Jurkat, Clone E6-1 (cell line): ENCODE data around the gene ZBTB16.
A peak's percentile ranks its signal among the peaks of the same experiment; 100 is the strongest.

ENCODE experiments used
- DNase-seq: peaks from one replicate; pipeline ENCODE4 v3.0.0-alpha.2; 2011; ENCODE audit warnings: low read depth, low spot score
- H3K4me3 ChIP-seq: 2 replicates; pipeline ENCODE4 v1.5.1; 2011; ENCODE audit warnings: mild to moderate bottlenecking, low read length, control low read depth, moderate library complexity

The ZBTB16 gene

GRCh38 chr11:114277637-114278341 lies 218.3 kb downstream of the ZBTB16 start:
- DNase-seq, result no peak
- no peak overlapping the region for H3K4me3 ChIP-seq

- DNase-seq, result no peak
- H3K4me3 ChIP-seq, result no peak overlapping the region
Measured at GRCh38 chr11:114278342-114279065, 219.0 kb downstream of the ZBTB16 start.

DNA sequence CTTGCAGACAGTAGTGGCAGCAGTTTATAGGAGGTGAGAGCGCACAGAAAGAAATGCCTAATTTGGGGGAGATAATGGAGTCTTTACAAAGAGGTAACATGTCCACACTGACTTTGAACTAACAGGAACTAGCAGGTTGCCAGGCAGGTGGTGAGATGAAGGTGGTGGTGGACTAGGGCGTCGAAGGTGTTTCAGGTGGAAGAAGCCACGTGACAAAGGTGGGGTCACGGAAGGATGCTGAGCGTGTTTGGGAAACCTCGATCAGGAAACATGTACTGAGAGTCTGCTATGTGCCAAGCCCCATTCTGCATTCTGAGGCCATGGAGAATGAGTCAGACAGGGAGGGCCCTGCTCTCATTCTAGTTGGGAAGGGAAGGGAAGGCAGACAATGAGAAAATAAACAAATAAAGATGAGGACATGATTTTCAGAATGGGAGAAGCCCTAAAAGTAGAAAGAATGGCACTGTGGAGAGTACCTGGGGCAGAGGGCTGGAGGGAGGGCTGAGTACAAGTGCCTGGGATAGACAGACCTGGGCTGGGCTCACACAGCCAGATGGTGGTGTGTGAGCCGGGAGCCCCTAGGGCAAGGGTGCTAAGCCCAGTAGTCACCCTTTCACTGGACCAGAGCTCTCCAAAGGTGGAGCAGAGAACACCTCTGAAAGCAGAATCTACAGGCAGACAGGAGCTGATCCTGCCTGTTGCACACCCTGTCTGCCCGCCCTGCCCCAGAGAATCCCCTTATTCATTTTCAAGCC lies 220.5 kb downstream of the ZBTB16 start:
- no peak for DNase-seq
- H3K4me3 ChIP-seq, result no peak overlapping the region

DNA sequence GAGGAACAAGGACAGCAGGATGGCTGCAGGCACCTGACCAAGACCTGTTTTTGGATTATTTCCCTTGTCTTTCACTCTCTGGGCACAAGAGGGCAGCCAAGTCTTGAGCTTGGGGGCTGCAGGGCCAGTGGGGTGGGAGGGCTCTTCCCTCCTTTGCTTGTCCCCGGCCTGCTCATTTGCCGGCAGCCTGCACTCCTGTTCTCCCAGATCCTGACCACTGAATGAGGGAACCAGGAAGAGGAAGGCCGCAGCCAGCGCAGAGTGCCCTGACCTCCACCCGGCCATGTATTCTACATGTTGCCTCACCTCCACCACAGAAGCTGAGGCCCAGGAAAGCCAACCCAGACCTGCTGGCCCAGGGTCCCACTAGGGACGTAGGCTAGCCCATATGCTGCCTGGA lies 221.2 kb downstream of the ZBTB16 start:
- no peak overlapping the region for H3K4me3 ChIP-seq
- DNase-seq, result peak; percentile 7

- H3K4me3 ChIP-seq, result no peak overlapping the region
- no peak for DNase-seq
Measured at GRCh38 chr11:114281388-114281956, 222.0 kb downstream of the ZBTB16 start.

DNA sequence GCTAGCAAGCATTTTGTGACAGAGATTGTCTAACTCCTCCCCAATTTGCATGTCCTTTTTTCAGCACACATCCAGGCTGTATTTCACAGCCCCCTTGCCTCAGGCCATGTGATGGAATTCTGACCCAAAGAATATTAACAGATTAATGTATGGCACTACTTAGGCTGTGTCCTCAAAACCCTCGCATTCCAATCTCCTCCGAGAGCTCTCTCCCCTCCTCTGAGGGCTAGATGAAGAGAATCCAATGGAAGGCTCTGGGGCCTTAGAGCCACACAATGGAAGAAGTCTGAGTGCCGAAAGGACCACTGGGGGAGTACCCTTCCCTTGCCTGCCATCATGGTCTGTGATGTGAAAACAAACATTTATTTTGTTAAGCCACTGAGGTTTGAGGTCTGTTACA lies 223.0 kb downstream of the ZBTB16 start:
- no peak for DNase-seq
- no peak overlapping the region for H3K4me3 ChIP-seq

DNA sequence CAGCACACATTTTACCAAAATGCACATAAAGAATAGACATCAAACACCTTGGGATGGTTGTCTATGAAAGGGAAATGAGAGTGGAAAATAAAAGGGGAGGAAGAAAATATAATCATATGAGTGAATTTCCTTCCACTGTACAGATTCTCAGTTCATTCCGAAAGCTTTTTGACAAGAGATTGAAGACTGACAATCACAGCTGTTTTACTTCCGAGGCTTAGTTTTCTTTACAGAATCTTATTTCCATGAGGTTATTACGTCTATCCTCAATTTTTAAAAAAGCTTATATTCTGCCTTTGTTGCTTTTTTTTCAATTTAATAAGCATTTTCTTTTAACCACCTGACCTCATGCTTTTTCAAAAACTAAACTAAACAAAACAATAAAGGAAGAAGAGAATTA lies 223.9 kb downstream of the ZBTB16 start:
- DNase-seq, result no peak
- H3K4me3 ChIP-seq, result no peak overlapping the region

DNA sequence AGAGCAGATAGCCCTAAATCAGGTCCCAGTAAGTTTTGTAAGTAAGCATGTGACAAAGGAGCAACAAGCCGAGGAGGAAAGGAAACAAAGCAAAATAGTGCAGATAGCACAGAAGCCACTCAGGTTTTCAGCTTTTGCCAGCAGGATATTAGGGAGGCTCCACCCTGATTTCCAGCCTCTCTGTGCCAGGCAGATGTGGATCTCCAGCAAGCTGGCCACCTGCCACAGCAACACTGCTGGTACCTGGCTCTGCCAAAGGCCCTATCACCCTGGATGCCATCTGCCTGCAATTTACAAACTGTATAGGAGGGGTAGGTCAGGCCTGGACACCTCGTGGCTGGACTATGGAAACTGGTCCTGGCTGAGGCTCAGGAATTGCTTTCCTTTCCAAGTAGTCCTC lies 224.5 kb downstream of the ZBTB16 start:
- no peak for DNase-seq
- H3K4me3 ChIP-seq, result no peak overlapping the region

DNA sequence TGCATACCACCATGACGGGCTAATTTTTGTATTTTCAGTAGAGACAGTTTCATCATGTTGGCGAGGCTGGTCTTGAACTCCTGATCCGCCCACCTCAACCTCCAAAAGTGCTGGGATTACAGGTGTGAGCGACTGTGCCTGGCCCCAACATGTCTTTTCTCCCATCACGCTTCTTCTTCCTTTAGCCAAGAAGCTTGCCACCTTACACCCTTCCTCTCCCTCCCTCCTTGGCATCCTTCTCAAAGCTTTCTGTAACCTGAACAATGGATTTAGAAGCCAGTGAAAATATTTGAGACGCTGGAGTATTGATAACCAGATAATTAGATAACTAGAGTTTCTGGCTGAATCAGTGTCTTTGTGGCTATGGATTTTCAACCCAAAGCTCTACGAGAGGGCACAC lies 225.4 kb downstream of the ZBTB16 start:
- H3K4me3 ChIP-seq, result no peak overlapping the region
- no peak for DNase-seq

DNA sequence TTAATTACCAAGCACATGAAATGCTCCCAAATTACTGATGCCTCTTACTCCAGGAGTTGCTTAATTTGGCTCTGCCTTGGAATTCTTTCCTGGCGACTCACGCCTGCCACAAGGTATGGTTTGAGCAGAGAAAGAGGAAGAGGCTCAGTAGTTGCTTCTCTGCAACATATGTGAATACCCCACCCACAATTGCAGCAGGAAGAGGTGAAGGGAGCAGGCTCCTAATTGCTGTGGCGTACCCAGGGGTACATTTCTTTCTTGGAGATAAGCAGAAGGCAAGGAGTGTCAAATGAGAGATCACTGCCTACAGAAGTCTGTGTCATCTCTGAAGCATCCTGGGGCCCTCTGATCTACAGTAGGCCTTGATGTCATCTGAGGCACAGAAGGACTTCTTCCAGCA lies 226.1 kb downstream of the ZBTB16 start:
- H3K4me3 ChIP-seq, result no peak overlapping the region
- no peak for DNase-seq

DNA sequence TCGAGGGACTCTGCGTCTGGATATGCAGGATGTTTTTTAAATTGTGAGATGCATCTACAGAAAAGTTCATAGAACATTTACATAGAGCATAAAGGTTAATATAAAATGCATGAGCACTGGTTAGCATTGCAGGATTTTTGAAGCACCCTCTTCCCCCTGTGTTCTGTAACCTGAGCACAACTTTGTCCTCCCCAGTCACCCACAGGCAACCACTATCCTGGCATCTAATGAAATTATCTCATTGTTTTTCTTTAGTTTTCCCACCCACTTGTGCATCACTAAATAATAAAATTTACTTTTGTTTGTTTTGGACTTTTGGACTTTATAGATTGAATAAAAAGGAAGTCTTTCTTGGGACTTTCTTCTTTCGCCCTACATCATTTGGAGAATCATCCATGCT lies 226.7 kb downstream of the ZBTB16 start:
- no peak for DNase-seq
- H3K4me3 ChIP-seq, result no peak overlapping the region

DNA sequence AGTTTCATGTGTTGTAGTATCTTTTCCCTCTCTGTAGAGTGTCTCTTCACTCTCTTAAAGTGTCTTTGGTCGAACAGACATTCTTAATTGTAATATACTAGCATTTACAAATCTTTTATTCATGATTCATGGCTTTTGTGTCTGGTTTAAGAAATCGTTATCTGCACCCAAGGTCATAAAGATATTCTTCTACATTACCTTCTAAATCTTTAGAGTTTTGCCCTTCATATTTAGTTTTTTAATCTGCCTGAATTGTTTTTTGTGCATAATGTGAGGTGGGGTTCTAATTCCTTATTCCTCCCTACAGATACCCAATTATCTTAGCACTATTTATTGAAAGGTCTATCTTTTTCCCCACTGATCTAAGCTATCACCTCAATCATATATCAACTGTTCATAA lies 227.6 kb downstream of the ZBTB16 start:
- H3K4me3 ChIP-seq, result no peak overlapping the region
- no peak for DNase-seq

DNA sequence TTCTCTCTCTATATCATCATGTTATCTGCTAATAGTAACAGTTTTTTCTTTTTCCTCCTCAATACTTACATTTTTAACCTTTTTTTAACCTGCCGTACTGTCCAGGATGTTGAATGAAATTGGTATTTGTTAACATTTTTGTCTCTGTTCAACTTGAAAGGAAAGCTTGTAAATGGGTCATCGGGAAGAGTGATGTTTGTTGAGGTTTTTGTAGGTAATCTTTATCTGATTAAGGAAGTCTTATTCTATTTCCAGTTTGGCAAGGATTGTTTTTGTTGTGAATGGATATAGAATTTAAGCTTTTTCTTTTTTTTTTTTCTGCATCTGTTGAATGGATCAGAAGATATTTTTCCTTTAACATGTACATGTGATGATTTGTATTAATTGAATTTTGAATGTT lies 228.6 kb downstream of the ZBTB16 start:
- DNase-seq, result no peak

DNA sequence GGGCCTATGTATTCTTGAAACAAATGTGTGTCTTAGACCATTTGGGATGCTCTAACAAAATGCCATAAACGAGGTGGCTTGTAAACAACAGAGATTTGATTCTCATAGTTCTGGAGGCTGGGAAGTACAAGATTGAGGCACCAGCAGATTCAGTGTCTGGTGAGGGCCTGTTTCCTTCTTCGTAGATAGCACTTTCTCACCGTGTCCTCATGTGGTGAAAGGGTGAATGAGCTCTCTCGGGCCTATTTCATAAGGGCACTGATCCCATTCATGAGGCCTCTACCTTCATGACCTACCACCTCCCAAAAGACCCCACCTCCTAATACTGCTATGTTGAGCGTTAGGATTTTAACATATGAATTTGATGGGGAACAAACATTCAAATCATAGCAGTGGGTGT lies 230.3 kb downstream of the ZBTB16 start:
- H3K4me3 ChIP-seq, result no peak overlapping the region
- DNase-seq, result no peak

More for the DNA sequence above, 228.6 kb downstream of the ZBTB16 start:
- H3K4me3 ChIP-seq, result no peak overlapping the region

DNA sequence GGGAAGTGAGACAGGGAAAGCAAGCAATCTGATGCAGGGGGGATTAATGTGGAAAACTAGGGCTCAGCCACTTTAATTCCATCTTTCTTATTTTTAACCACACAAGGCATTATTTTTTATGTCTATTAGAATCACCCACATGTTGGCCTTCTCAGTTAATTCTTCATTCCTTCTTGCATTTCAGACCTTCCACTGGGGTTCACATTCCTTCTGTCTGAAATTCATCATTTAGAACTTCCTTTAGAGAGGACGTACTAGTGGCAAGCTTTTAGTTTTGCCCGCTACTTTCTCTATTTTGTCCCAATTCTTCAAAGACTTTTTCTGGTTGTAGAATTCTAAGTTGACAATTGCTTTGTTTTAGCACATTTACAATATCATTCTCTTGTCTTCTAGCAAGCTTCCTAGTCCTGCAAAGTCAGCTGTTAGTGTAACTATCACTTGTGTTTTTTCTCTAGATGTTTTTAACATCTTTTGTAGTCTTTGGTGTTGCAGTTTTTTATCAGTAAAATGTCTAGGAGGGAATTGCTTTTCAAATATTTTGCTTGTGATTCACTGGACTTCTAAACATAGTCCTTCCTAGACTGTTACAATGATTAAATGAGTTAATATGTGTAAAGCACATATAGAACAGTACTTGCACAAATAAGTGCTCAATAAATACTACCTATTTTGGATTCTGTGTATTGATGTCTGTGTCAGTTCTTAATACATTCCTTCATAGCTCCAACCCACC lies 231.2 kb downstream of the ZBTB16 start:
- no peak for DNase-seq
- H3K4me3 ChIP-seq, result no peak overlapping the region

DNA sequence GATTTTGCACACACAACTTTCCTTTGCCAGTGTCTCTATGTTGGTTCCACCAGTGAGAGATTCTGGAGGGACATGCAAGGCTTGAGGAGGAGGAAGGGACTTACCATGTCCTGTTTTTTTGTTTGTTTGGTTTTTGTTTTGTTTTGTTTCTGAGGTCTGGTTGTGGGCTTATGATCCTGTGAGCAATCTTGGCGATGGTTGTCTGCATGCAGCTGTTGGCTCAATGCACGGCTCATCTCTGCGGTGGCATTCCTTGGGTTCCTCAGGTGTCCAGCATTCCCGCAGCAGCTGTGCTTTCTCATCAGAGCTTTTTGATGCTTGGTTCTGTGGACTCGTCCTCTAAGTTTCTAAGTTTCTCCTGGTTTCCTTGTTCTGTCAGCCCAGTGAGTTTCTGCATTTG lies 231.9 kb downstream of the ZBTB16 start:
- DNase-seq, result no peak
- no peak overlapping the region for H3K4me3 ChIP-seq

GRCh38 chr11:114291842-114292680 lies 232.6 kb downstream of the ZBTB16 start:
- no peak for DNase-seq
- H3K4me3 ChIP-seq, result no peak overlapping the region

- no peak for DNase-seq
- H3K4me3 ChIP-seq, result no peak overlapping the region
Measured at GRCh38 chr11:114293201-114293711, 233.7 kb downstream of the ZBTB16 start.
